Body of pancreas (tissue), 4 donors: ENCODE measurements around the gene UMAD1. TPM values are rescaled to one million over a fixed set of nuclear protein-coding genes. Genes with fewer than 3 reads are reported as not detected.

Source experiments
- ATAC-seq: fragments of 150-250 bp; one replicate; pipeline ENCODE4 v1.9.1; 2016
- DNase-seq, 4 donors: peaks; one replicate each; pipeline ENCODE4 v3.0.0-alpha.2; 2019
- H3K27ac ChIP-seq, 4 donors: fragments of 200-600 bp; sonication (generic); 1 replicate in 3 of 4; 2 replicates in 1 of 4; pipeline versions ENCODE4 v1.5.1 to v1.6.1; 2016 to 2019; ENCODE audit warnings: mild to moderate bottlenecking in 1 of 4, mixed read lengths in 1 of 4, moderate library complexity in 1 of 4
- H3K27me3 ChIP-seq, 2 donors: fragments of 200-600 bp; sonication (generic); one replicate each; pipeline ENCODE4 v1.6.0; 2016; ENCODE audit warnings: mild to moderate bottlenecking in 1 of 2
- H3K36me3 ChIP-seq, 2 donors: fragments of 200-600 bp; sonication (generic); replicated peaks in 1 of 2; 2 replicates each; pipeline ENCODE4 v1.5.1; 2016; ENCODE audit warnings: low read depth in 2 of 2; ENCODE audit not compliant: insufficient read depth in 1 of 2
- H3K4me1 ChIP-seq: fragments of 200-600 bp; sonication (generic); one replicate; pipeline ENCODE4 v1.6.0; 2016
- H3K4me3 ChIP-seq, 2 donors: fragments of 200-600 bp; sonication (generic); 1 replicate in 1 of 2; 2 replicates in 1 of 2; pipeline ENCODE4 v1.5.1; 2016 to 2019
- H3K9me3 ChIP-seq, 3 donors: fragments of 200-600 bp; sonication (generic); 1 replicate in 2 of 3; 2 replicates in 1 of 3; pipeline ENCODE4 v1.5.1; 2016
- POLR2A ChIP-seq, 3 donors: fragments of 450-650 bp; IDR thresholded peaks; one replicate each; pipeline ENCODE4 v1.6.1; 2016; ENCODE audit warnings: antibody characterized with exemption in 3 of 3, mild to moderate bottlenecking in 2 of 3
- WGBS, 2 donors: methylation state at CpG; one replicate each; pipeline ENCODE4 v1.1.5; 2017; 5-methylcytosine and 5-hydroxymethylcytosine counted together
- intact Hi-C: fragments of 100-400 bp; cut with DNase I; formaldehyde crosslinking; loops from one replicate; pipeline ENCODE4 v1.15.1; 2023
- total RNA-seq, 2 donors: library from RNA; depleted of rRNA; stranded (reverse); fragments of >200 nt; gene quantifications; one replicate each; pipeline ENCODE4 v1.1.0, GENCODE V29; 2016
- TF ChIP-seq, protein P1 (sequence below), 7 experiments: fragments of 450-650 bp in 4 of 7; fragments of 200-600 bp in 3 of 7; sonication (generic) in 3 of 7; IDR thresholded peaks; one replicate each; pipeline ENCODE4 v1.5.1; 2016 to 2019; ENCODE audit warnings: antibody characterized with exemption in 7 of 7

UMAD1 gene
- total RNA-seq, 2 donors from 2014 or later: 15.8 to 34.8 TPM

DNA sequence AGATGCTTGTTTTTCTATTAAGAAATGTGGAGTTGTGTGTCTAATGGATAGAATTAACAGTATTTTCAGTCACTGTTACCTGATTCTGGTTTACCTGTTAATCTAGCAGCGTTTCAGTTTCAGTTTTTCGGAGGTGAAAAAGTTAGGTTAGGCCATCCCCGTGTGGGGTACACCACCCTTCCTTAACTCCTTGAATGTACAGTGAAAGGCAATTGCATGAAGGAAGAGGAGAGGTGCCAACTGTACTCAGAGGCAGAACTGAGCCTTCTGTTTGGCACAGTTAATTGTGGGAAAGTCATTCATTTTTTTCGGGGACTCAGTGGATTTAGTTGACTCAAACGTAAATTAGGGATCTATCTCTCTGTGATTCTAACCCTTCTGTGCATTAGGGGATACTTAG, 42.3 kb downstream of the UMAD1 start:
- intact Hi-C loops: no loop called here
- Histone ChIP-seq H3K27ac (no peak overlapping the region), H3K9me3 (no peaks in the 10 kb centered on the region), H3K36me3 (no peaks in the 10 kb centered on the region), H3K4me3 (no peak overlapping the region), H3K4me1 (peaks cover 36% of the 10 kb centered on the region), H3K27me3 (no peaks in the 10 kb centered on the region)
- WGBS, 2 donors: 45 to 58% methylated on average over 5 of the region's 5 CpGs
- ATAC-seq (no peak), DNase-seq (no peak)
- TF ChIP-seq, protein P1, sequence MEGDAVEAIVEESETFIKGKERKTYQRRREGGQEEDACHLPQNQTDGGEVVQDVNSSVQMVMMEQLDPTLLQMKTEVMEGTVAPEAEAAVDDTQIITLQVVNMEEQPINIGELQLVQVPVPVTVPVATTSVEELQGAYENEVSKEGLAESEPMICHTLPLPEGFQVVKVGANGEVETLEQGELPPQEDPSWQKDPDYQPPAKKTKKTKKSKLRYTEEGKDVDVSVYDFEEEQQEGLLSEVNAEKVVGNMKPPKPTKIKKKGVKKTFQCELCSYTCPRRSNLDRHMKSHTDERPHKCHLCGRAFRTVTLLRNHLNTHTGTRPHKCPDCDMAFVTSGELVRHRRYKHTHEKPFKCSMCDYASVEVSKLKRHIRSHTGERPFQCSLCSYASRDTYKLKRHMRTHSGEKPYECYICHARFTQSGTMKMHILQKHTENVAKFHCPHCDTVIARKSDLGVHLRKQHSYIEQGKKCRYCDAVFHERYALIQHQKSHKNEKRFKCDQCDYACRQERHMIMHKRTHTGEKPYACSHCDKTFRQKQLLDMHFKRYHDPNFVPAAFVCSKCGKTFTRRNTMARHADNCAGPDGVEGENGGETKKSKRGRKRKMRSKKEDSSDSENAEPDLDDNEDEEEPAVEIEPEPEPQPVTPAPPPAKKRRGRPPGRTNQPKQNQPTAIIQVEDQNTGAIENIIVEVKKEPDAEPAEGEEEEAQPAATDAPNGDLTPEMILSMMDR (IDR thresholded peaks at IDR 0.05): no peak
- TF ChIP-seq POLR2A (IDR thresholded peaks at IDR 0.05): no peak

DNA sequence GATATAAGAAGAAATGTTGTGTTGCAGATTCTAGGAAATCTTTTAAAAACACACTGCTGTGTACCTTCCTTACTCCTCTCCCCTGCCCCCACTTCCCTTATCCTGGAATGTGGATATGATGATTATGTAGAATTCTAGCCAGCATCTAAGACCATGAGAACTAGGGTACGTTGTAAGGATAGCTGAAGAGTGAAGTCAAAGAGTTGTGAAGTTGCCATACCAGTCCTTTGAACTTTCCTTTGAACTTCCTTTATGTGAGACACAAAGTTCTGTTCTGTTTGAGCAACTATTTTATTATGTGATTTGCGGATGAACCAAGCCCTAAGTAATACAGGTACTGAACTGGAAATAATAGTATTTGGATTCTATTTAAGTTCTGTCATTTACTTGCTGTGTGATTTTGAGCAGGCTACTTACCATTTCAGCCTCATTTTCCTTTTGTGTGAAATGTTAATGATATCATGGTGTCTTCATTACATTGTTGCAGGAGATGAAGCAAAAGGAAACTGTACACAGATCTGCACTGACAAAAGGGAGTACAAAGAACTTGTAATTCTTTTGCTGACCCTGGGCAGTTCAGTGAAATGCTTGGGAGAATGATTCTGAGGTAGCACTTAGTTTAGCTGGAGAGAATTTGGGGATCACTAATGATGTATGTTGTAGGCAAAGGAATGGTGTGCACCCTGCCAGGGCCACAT, 46.4 kb downstream of the UMAD1 start:
- no peaks in the 10 kb centered on the region for H3K27me3 ChIP-seq
- no peaks in the 10 kb centered on the region for H3K9me3 ChIP-seq
- no peak overlapping the region for H3K27ac ChIP-seq
- H3K4me3 ChIP-seq: no peak overlapping the region
- WGBS, 2 donors: 63 to 66% methylated on average over 2 of the region's 2 CpGs
- TF ChIP-seq, protein P1 (IDR thresholded peaks at IDR 0.05): no peak
- no peak for TF ChIP-seq POLR2A (IDR thresholded peaks at IDR 0.05)
- intact Hi-C loops: no loop called here
- DNase-seq (no peak), ATAC-seq (no peak)
- peaks cover 22% of the 10 kb centered on the region for H3K4me1 ChIP-seq
- no peaks in the 10 kb centered on the region for H3K36me3 ChIP-seq

DNA sequence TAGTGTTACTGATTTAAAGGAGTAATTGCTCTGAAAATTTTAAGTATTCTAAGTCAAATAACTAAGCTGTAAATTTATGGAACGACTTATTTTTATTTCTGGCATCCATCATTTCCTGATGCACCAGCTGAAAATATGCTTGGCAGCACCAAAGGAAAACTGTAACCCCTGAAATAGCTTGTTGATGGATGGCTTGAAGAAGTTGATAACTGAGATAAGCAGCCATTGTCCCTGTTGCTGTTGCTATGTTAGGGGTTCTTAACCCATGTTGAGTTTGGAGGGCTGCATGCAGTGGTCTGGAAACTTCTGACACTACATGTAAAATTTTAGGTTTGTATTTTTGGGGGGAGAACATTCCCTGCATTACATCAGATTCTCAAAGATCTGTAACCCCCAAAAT, 47.2 kb downstream of the UMAD1 start:
- 4 to 13% methylated on average over 1 of the region's 1 CpG for WGBS, 2 donors
- intact Hi-C loops: no loop called here
- no peaks in the 10 kb centered on the region for H3K27me3 ChIP-seq

DNA sequence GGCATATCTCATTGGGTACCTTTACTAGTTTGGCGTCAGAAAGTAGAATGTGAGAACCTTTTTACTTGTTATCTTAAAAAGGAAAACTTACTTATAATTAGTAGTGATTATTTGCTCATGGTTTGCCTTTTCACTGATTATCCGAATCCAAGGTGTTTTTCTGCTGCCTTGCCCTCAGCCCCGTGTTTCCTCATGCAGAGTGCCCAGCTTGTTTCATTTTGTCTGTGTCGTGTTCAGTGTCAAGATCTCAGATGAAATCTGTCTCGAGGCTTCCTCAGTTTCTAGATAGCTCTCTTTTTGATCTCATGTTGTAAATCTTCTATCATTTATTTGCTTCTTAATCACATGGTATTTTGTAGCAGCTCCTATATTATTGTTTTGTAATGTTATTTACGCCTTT, 47.8 kb downstream of the UMAD1 start:
- DNase-seq (no peak), ATAC-seq (no peak)
- Histone ChIP-seq H3K4me3 (no peak overlapping the region), H3K9me3 (no peaks in the 10 kb centered on the region), H3K36me3 (no peaks in the 10 kb centered on the region), H3K27ac (no peak overlapping the region), H3K27me3 (no peaks in the 10 kb centered on the region), H3K4me1 (peaks cover 18% of the 10 kb centered on the region)
- TF ChIP-seq POLR2A (IDR thresholded peaks at IDR 0.05): no peak
- TF ChIP-seq, protein P1 (IDR thresholded peaks at IDR 0.05): no peak
- intact Hi-C loops: no loop called here
- WGBS, 2 donors: 40 to 46% methylated on average over 6 of the region's 6 CpGs

More for the DNA sequence above, 47.2 kb downstream of the UMAD1 start:
- no peaks in the 10 kb centered on the region for H3K36me3 ChIP-seq
- DNase-seq (no peak), ATAC-seq (no peak)
- no peak overlapping the region for H3K27ac ChIP-seq
- H3K4me1 ChIP-seq: peaks cover 18% of the 10 kb centered on the region
- H3K9me3 ChIP-seq: no peaks in the 10 kb centered on the region
- TF ChIP-seq, protein P1 (IDR thresholded peaks at IDR 0.05): no peak
- TF ChIP-seq POLR2A (IDR thresholded peaks at IDR 0.05): no peak
- H3K4me3 ChIP-seq: no peak overlapping the region

DNA sequence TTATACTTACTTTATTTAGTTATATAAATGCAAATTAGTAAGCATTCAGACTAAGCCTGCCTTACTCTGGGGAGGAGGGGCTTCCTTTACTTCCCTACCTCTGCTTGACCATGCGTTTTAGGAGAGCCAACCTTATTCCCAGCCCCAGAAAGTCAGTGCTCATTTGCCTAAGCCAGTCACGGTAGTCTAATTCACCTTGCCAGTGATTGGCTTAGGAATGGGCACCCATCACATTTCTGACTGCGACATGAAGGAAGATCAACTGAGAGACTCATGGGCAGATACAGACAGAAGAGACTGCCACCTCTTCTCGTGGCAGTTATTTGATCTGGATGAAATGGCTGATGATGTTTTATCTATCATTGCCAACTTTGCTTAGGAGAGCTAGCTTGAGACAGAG, 48.4 kb downstream of the UMAD1 start:
- Histone ChIP-seq H3K4me3 (no peak overlapping the region), H3K27me3 (no peaks in the 10 kb centered on the region), H3K9me3 (no peaks in the 10 kb centered on the region), H3K4me1 (peaks cover 18% of the 10 kb centered on the region), H3K36me3 (no peaks in the 10 kb centered on the region), H3K27ac (no peak overlapping the region)
- DNase-seq (no peak), ATAC-seq (no peak)
- intact Hi-C loops: no loop called here
- 85 to 88% methylated on average over 4 of the region's 4 CpGs for WGBS, 2 donors
- no peak for TF ChIP-seq POLR2A (IDR thresholded peaks at IDR 0.05)
